ENCODE measurements around the gene DST. TPM values are rescaled to one million over a fixed set of nuclear protein-coding genes. Genes with fewer than 3 reads are reported as not detected.

DST gene
- total RNA-seq, 1 experiment from 2014 or later = 91.9 TPM

DNA sequence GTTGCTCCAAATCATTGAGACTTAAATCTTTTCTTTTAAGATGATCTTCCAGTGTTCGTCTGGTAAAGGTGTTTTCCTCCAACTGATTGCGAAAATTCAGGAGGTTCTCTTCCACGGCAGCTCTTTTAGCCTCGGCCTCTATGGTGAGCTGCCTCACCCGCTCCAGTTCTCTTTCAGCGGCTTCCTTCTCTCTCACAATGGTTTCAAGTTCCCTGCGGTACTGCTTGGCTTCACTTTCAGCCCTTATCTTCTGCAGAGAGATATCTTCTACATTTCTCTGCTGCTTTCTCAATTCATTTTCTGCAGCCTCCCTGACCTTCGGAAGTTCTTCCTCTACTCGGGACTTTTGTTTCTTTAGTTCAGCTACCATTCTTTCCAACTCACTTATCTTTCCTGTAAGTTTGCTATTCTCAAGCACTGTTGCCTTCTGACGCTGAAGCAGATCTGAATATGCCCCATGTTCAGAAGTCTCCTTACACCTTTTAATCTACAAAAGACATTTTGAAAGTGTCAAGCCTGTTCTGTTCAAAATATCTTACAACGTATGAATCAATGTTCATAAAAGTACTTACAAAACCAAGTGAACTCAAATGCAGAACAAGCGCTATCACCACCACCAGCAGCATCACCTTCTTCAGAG is 22.3 kb downstream of the DST start:
- Histone ChIP-seq H3K56ac (ENCODE audit: insufficient read length, low read depth, low read length) (no peak overlapping the region), H4K8ac (replicated peaks; ENCODE audit: insufficient read length, low read depth, low read length) (no peak overlapping the region), H3K9me3 (ENCODE audit: control insufficient read depth, low read depth, low read length) (no peaks in the 10 kb centered on the region), H3K23me2 (ENCODE audit: insufficient read length, low read depth, low read length, poor library complexity, severe bottlenecking) (no peaks in the 10 kb centered on the region), H3K27ac (ENCODE audit: insufficient read length, low read depth, low read length) (no peak overlapping the region), H3K4me1 (ENCODE audit: insufficient read depth, low read length) (no peaks in the 10 kb centered on the region; the same call in 1 of the 2 replicates), H4K5ac (ENCODE audit: insufficient read length, low read depth, low read length) (no peak overlapping the region), H4K20me1 (ENCODE audit: control insufficient read depth, insufficient read depth, insufficient read length) (no peaks in the 10 kb centered on the region), H2BK15ac (ENCODE audit: low read depth, low read length) (no peak overlapping the region), H3K79me1 (ENCODE audit: insufficient read depth, low read depth, low read length, poor library complexity, severe bottlenecking) (no peaks in the 10 kb centered on the region), H3K27me3 (ENCODE audit: insufficient read depth, low read length) (no peaks in the 10 kb centered on the region), H2AFZ (ENCODE audit: low read length) (no peak overlapping the region), H4K91ac (ENCODE audit: insufficient read length, low read depth, low read length) (no peak overlapping the region), H2BK120ac (ENCODE audit: low read depth, low read length, poor library complexity, severe bottlenecking) (no peak overlapping the region), H3K9ac (ENCODE audit: extremely low read depth, insufficient read length, low read length) (no peak overlapping the region), H2BK20ac (ENCODE audit: low read depth, low read length, poor library complexity, severe bottlenecking) (no peak overlapping the region), H3K4ac (ENCODE audit: low read depth, low read length) (no peak overlapping the region), H3K4me2 (ENCODE audit: insufficient read depth, insufficient read length, low read length) (no peak overlapping the region), H2BK12ac (ENCODE audit: insufficient read length, low read depth, low read length) (no peak overlapping the region), H2AK5ac (ENCODE audit: insufficient read length, low read length) (no peak overlapping the region), H3K14ac (ENCODE audit: insufficient read depth, low read length) (no peak overlapping the region), H3T11ph (ENCODE audit: low read length) (no peak overlapping the region), H3K79me2 (ENCODE audit: insufficient read depth, low read length) (no peaks in the 10 kb centered on the region), H3K23ac (ENCODE audit: insufficient read length, low read depth, low read length) (no peak overlapping the region), H2BK5ac (ENCODE audit: insufficient read length, low read length) (no peak overlapping the region), H3K18ac (ENCODE audit: insufficient read length, low read depth, low read length) (no peak overlapping the region)
- no peak for DNase-seq
- Mint-ChIP-seq H3K36me3 (ENCODE audit: insufficient read depth in 1 of 3, low read depth in 3 of 3) (peaks cover 8 to 22% (median 21%) of the 10 kb centered on the region in 3 experiments; a peak in 5 of 7 replicates), H3K27me3 (ENCODE audit: low read depth) (no peaks in the 10 kb centered on the region), H3K4me1 (peaks cover 0 to 4% of the 10 kb centered on the region in 2 experiments; a peak in 2 of 4 replicates), H3K4me3 (no peak overlapping the region), H3K27ac (no peak overlapping the region), H3K9me3 (no peaks in the 10 kb centered on the region)
- TF ChIP-seq, protein P1, sequence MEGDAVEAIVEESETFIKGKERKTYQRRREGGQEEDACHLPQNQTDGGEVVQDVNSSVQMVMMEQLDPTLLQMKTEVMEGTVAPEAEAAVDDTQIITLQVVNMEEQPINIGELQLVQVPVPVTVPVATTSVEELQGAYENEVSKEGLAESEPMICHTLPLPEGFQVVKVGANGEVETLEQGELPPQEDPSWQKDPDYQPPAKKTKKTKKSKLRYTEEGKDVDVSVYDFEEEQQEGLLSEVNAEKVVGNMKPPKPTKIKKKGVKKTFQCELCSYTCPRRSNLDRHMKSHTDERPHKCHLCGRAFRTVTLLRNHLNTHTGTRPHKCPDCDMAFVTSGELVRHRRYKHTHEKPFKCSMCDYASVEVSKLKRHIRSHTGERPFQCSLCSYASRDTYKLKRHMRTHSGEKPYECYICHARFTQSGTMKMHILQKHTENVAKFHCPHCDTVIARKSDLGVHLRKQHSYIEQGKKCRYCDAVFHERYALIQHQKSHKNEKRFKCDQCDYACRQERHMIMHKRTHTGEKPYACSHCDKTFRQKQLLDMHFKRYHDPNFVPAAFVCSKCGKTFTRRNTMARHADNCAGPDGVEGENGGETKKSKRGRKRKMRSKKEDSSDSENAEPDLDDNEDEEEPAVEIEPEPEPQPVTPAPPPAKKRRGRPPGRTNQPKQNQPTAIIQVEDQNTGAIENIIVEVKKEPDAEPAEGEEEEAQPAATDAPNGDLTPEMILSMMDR (conservative IDR thresholded peaks at IDR 0.05) = no peak
- WGBS (ENCODE audit: extremely low coverage, insufficient read length, low lambda C conversion rate) = no CpG with 5 or more reads among the region's 12 CpGs
